ENCODE results near the gene UTP18. TPM values are rescaled to one million over a fixed set of nuclear protein-coding genes. Genes with fewer than 3 reads are reported as not detected.

Gene UTP18
- total and polyA plus RNA-seq, 2 of the 8 experiments (the other 6 are each of a cell fraction or from before 2014, with no cell fraction given): 17.9 to 85.7 TPM

- TF ChIP-seq CHD7 (IDR thresholded peaks at IDR 0.05; ENCODE audit: insufficient replicate concordance, low read length): no peak
- 0 out of 4 replicates have a peak, but pooled peaks of 1 of the 2 experiments have one; percentile 15 for TF ChIP-seq SIN3A (conservative IDR thresholded peaks at IDR 0.05 in 1 of 2, IDR thresholded peaks at IDR 0.05 in 1 of 2; ENCODE audit: low read depth in 1 of 2, low read length in 2 of 2)
- TF ChIP-seq BACH1 (IDR thresholded peaks at IDR 0.05; ENCODE audit: low read length): no peak
- 0 out of 2 replicates have a peak, but pooled peaks have one; percentile 12 for TF ChIP-seq POLR2AphosphoS5 (IDR thresholded peaks at IDR 0.05; ENCODE audit: low read depth, low read length)
- TF ChIP-seq CBX5 (IDR thresholded peaks at IDR 0.05; ENCODE audit: low read depth, low read length): no peak
- TF ChIP-seq HDAC2 (IDR thresholded peaks at IDR 0.05; ENCODE audit: borderline replicate concordance in 1 of 2, low read depth in 2 of 2, low read length in 2 of 2): peak in 1 of 2 experiments; percentile 63; a peak in 1 of 4 replicates
- no peak for TF ChIP-seq YY1 (IDR thresholded peaks at IDR 0.05; ENCODE audit: low read depth, low read length)
- 0 out of 2 replicates have a peak, but pooled peaks have one; percentile 8 for TF ChIP-seq KDM1A (IDR thresholded peaks at IDR 0.05; ENCODE audit: borderline replicate concordance, low read length)
Observed at GRCh38 chr17:51261024-51261963, 948 bp downstream of the UTP18 start (continued).
